HEK293 (cell line): ENCODE results near the gene PRAC2.

Source experiments
- ZNF146 ChIP-seq: fragments of 450-650 bp; formaldehyde crosslinking; IDR thresholded peaks from 2 replicates; pipeline ENCODE4 v1.5.1; 2016; ENCODE audit warnings: missing biosample characterization, missing genetic modification characterization
- TF ChIP-seq, protein P1 (sequence below): fragments of 450-650 bp; formaldehyde crosslinking; IDR thresholded peaks from 2 replicates; pipeline ENCODE4 v1.5.1; 2016; ENCODE audit warnings: missing biosample characterization, missing genetic modification characterization
- TF ChIP-seq, protein P2 (sequence below): fragments of 450-650 bp; formaldehyde crosslinking; IDR thresholded peaks from 2 replicates; pipeline ENCODE4 v1.5.1; 2016; ENCODE audit warnings: missing biosample characterization, missing genetic modification characterization

DNA sequence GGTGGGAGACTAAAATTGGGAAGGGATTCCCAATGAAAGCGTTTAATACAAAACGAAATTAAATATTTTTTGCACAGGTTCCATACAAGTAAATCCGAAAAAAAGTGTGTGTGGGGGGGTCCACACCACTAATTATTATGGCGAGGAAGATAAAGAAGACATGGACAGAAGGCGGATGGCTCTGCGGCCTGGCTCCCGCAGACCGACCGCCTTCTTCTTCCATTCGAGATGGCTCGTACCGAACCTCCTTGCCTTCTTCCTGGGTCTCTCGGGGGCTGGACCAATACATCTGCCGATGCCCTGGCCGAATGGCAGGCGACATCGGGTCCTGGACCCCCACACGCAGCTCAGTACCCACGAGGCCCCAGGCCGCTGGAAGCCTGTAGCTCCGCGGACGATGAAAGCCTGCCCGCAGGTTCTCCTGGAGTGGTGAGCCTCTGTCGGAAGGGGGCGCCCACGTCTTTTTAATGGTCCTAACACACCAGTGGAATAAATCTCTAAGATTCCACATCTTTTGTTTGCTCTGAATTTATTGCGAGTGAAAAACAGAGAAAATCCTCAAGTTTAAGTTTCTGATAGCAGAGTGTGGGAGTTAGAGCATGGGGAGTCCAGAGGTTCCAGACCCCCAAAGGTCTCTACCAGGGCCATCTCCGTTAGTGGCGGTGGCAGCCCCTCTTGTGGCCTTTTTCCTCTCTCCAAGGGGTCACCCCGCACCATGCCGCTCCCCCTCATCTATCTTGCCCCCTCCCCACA, 1.4 kb downstream of the PRAC2 start:
- no peak for TF ChIP-seq ZNF146 (tag by site-specific recombination)
- TF ChIP-seq, protein P1, sequence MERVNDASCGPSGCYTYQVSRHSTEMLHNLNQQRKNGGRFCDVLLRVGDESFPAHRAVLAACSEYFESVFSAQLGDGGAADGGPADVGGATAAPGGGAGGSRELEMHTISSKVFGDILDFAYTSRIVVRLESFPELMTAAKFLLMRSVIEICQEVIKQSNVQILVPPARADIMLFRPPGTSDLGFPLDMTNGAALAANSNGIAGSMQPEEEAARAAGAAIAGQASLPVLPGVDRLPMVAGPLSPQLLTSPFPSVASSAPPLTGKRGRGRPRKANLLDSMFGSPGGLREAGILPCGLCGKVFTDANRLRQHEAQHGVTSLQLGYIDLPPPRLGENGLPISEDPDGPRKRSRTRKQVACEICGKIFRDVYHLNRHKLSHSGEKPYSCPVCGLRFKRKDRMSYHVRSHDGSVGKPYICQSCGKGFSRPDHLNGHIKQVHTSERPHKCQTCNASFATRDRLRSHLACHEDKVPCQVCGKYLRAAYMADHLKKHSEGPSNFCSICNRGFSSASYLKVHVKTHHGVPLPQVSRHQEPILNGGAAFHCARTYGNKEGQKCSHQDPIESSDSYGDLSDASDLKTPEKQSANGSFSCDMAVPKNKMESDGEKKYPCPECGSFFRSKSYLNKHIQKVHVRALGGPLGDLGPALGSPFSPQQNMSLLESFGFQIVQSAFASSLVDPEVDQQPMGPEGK, result no peak
- TF ChIP-seq, protein P2, sequence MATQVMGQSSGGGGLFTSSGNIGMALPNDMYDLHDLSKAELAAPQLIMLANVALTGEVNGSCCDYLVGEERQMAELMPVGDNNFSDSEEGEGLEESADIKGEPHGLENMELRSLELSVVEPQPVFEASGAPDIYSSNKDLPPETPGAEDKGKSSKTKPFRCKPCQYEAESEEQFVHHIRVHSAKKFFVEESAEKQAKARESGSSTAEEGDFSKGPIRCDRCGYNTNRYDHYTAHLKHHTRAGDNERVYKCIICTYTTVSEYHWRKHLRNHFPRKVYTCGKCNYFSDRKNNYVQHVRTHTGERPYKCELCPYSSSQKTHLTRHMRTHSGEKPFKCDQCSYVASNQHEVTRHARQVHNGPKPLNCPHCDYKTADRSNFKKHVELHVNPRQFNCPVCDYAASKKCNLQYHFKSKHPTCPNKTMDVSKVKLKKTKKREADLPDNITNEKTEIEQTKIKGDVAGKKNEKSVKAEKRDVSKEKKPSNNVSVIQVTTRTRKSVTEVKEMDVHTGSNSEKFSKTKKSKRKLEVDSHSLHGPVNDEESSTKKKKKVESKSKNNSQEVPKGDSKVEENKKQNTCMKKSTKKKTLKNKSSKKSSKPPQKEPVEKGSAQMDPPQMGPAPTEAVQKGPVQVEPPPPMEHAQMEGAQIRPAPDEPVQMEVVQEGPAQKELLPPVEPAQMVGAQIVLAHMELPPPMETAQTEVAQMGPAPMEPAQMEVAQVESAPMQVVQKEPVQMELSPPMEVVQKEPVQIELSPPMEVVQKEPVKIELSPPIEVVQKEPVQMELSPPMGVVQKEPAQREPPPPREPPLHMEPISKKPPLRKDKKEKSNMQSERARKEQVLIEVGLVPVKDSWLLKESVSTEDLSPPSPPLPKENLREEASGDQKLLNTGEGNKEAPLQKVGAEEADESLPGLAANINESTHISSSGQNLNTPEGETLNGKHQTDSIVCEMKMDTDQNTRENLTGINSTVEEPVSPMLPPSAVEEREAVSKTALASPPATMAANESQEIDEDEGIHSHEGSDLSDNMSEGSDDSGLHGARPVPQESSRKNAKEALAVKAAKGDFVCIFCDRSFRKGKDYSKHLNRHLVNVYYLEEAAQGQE (tag by site-specific recombination), result no peak
